Activated naive CD4-positive, alpha-beta T cell treated with anti-CD3 and anti-CD28 coated beads, Interleukin-2, amount 50 U/mL, for 72 hours (primary cell): ENCODE measurements around the gene CPLANE2. TPM values are rescaled to one million over a fixed set of nuclear protein-coding genes. Genes with fewer than 3 reads are reported as not detected.
"Not testable (repeated sequence)": the region's sequence is repeated elsewhere in the genome, so short reads cannot be mapped to it uniquely, and the experiment has no call there.

Source experiments
- ATAC-seq, 2 donors: fragments of 150-1000 bp; cut with Tn5 transposase; 2 replicates each; pipeline ENCODE4 v1.10.0; 2021; ENCODE audit warnings: mild to moderate bottlenecking in 2 of 2, moderate library complexity in 2 of 2
- DNase-seq, 2 donors: peaks; one replicate each; pipeline ENCODE4 v3.0.0; 2021 to 2022; ENCODE audit warnings: low spot score in 2 of 2
- H3K27ac Mint-ChIP-seq, 2 donors: one replicate each; pipeline ENCODE4 v1.8.0; 2022; ENCODE audit warnings: mild to moderate bottlenecking in 2 of 2, mixed read lengths in 2 of 2
- H3K36me3 Mint-ChIP-seq, 2 donors: one replicate each; pipeline ENCODE4 v1.8.0; 2022; ENCODE audit warnings: mixed read lengths in 2 of 2
- H3K9me3 Mint-ChIP-seq, 2 donors: one replicate each; pipeline ENCODE4 v1.8.0; 2022; ENCODE audit warnings: mixed read lengths in 2 of 2
- total RNA-seq, 2 donors: library from RNA; stranded (reverse); gene quantifications; one replicate each; pipeline ENCODE4 v1.2.3, GENCODE V29; 2022

Gene CPLANE2
- total RNA-seq, 2 donors from 2014 or later = 3.0 to 4.2 TPM

GRCh38 chr1:16253332-16253922 is 16.4 kb upstream of the CPLANE2 start:
- ATAC-seq (no peak), DNase-seq (no peak)
- no peak overlapping the region for H3K27ac Mint-ChIP-seq
- no peaks in the 10 kb centered on the region for H3K9me3 Mint-ChIP-seq
- H3K36me3 Mint-ChIP-seq = no peaks in the 10 kb centered on the region

- Mint-ChIP-seq H3K27ac (peak overlapping the region in 1 of 2 donors; percentile 65), H3K9me3 (no peaks in the 10 kb centered on the region), H3K36me3 (no peaks in the 10 kb centered on the region)
- ATAC-seq (no peak), DNase-seq (no peak)
These were observed 15.9 kb upstream of the CPLANE2 start for GRCh38 chr1:16252912-16253311.

- Mint-ChIP-seq H3K36me3 (no peaks in the 10 kb centered on the region), H3K9me3 (no peaks in the 10 kb centered on the region), H3K27ac (no peak overlapping the region)
- ATAC-seq (no peak), DNase-seq (no peak)
These were observed 14.4 kb upstream of the CPLANE2 start for GRCh38 chr1:16251381-16251780.

- DNase-seq (no peak), ATAC-seq (no peak)
- no peaks in the 10 kb centered on the region for H3K36me3 Mint-ChIP-seq
- no peaks in the 10 kb centered on the region for H3K9me3 Mint-ChIP-seq
- H3K27ac Mint-ChIP-seq = no peak overlapping the region
These were observed 13.7 kb upstream of the CPLANE2 start for GRCh38 chr1:16250524-16251251.

GRCh38 chr1:16249596-16250241 is 12.7 kb upstream of the CPLANE2 start:
- DNase-seq (no peak), ATAC-seq (no peak)
- Mint-ChIP-seq H3K36me3 (no peaks in the 10 kb centered on the region), H3K27ac (peak overlapping the region in 1 of 2 donors; percentile 68), H3K9me3 (no peaks in the 10 kb centered on the region)

- ATAC-seq (no peak), DNase-seq (no peak)
- Mint-ChIP-seq H3K27ac (peak overlapping the region; percentile 68 to 88), H3K36me3 (no peaks in the 10 kb centered on the region), H3K9me3 (no peaks in the 10 kb centered on the region)
These were observed 11.9 kb upstream of the CPLANE2 start for GRCh38 chr1:16248603-16249516.

GRCh38 chr1:16248007-16248436 is 11.0 kb upstream of the CPLANE2 start:
- no peak for ATAC-seq
- Mint-ChIP-seq H3K27ac (peak overlapping the region in 1 of 2 donors; percentile 88), H3K36me3 (no peaks in the 10 kb centered on the region), H3K9me3 (no peaks in the 10 kb centered on the region)
- DNase-seq = no peak

- ATAC-seq = no peak
- Mint-ChIP-seq H3K36me3 (no peaks in the 10 kb centered on the region), H3K27ac (no peak overlapping the region), H3K9me3 (no peaks in the 10 kb centered on the region)
- DNase-seq = no peak
These were observed 10.5 kb upstream of the CPLANE2 start for GRCh38 chr1:16247441-16247840.

GRCh38 chr1:16246961-16247360 is 10.0 kb upstream of the CPLANE2 start:
- ATAC-seq (no peak), DNase-seq (no peak)
- Mint-ChIP-seq H3K36me3 (no peaks in the 10 kb centered on the region), H3K9me3 (no peaks in the 10 kb centered on the region), H3K27ac (peak overlapping the region in 1 of 2 donors; percentile 82)

GRCh38 chr1:16246239-16246638 is 9.3 kb upstream of the CPLANE2 start:
- not testable (repeated sequence) for ATAC-seq, DNase-seq, H3K9me3 Mint-ChIP-seq, H3K36me3 Mint-ChIP-seq, H3K27ac Mint-ChIP-seq

GRCh38 chr1:16245476-16246196 is 8.7 kb upstream of the CPLANE2 start:
- ATAC-seq (no peak), DNase-seq (no peak)
- Mint-ChIP-seq H3K9me3 (no peaks in the 10 kb centered on the region), H3K27ac (no peak overlapping the region), H3K36me3 (no peaks in the 10 kb centered on the region)

GRCh38 chr1:16244650-16245285 is 7.8 kb upstream of the CPLANE2 start:
- DNase-seq (no peak), ATAC-seq (no peak)
- Mint-ChIP-seq H3K27ac (peak overlapping the region; percentile 3 to 69), H3K9me3 (no peaks in the 10 kb centered on the region), H3K36me3 (no peaks in the 10 kb centered on the region)

GRCh38 chr1:16243936-16244649 is 7.1 kb upstream of the CPLANE2 start:
- no peaks in the 10 kb centered on the region for H3K36me3 Mint-ChIP-seq
- ATAC-seq (peak; percentile 74 to 77), DNase-seq (peak in 1 of 2 donors; percentile 74)
- H3K27ac Mint-ChIP-seq = peak overlapping the region in 1 of 2 donors; percentile 69
- H3K9me3 Mint-ChIP-seq = no peaks in the 10 kb centered on the region

GRCh38 chr1:16243215-16243610 is 6.2 kb upstream of the CPLANE2 start:
- ATAC-seq = no peak
- Mint-ChIP-seq H3K27ac (no peak overlapping the region), H3K9me3 (no peaks in the 10 kb centered on the region), H3K36me3 (no peaks in the 10 kb centered on the region)
- no peak for DNase-seq

- ATAC-seq (no peak), DNase-seq (no peak)
- no peaks in the 10 kb centered on the region for H3K9me3 Mint-ChIP-seq
- H3K36me3 Mint-ChIP-seq = no peaks in the 10 kb centered on the region
- H3K27ac Mint-ChIP-seq = no peak overlapping the region
These were observed 5.7 kb upstream of the CPLANE2 start for GRCh38 chr1:16242556-16243214.
